Thyroid gland (tissue), 4 donors: ENCODE data around the gene CSAD. TPM values are rescaled to one million over a fixed set of nuclear protein-coding genes. Genes with fewer than 3 reads are reported as not detected.

Source experiments
- DNase-seq, 2 donors: peaks; one replicate each; pipeline ENCODE4 v3.0.0-alpha.2; 2019
- H3K27ac ChIP-seq, 3 donors: fragments of 200-600 bp; sonication (generic); 1 replicate in 2 of 3; 2 replicates in 1 of 3; pipeline ENCODE4 v1.5.1; 2016 to 2019; ENCODE audit warnings: mild to moderate bottlenecking in 1 of 3, moderate library complexity in 1 of 3
- H3K27me3 ChIP-seq: fragments of 200-600 bp; sonication (generic); one replicate; pipeline ENCODE4 v1.5.1; 2019
- H3K36me3 ChIP-seq, 2 donors: fragments of 200-600 bp; sonication (generic); one replicate each; pipeline ENCODE4 v1.5.1; 2016 to 2019
- H3K4me1 ChIP-seq, 2 donors: fragments of 200-600 bp; sonication (generic); one replicate each; pipeline ENCODE4 v1.5.1; 2017 to 2019
- H3K4me3 ChIP-seq, 3 donors: fragments of 200-600 bp; sonication (generic); replicated peaks in 1 of 3; 1 replicate in 2 of 3; 2 replicates in 1 of 3; pipeline ENCODE4 v1.5.1; 2016; ENCODE audit warnings: mild to moderate bottlenecking in 1 of 3
- H3K9me3 ChIP-seq: fragments of 200-600 bp; sonication (generic); one replicate; pipeline ENCODE4 v1.5.1; 2017
- POLR2A ChIP-seq, 2 donors: fragments of 450-650 bp; IDR thresholded peaks; one replicate each; pipeline ENCODE4 v1.6.1; 2017; ENCODE audit warnings: antibody characterized with exemption in 2 of 2, mild to moderate bottlenecking in 2 of 2, moderate library complexity in 1 of 2
- WGBS, 2 donors: methylation state at CpG; one replicate each; pipeline ENCODE4 v1.1.5; 2017; 5-methylcytosine and 5-hydroxymethylcytosine counted together
- intact Hi-C: fragments of 100-400 bp; cut with DNase I; formaldehyde crosslinking; loops from one replicate; pipeline ENCODE4 v1.15.1; 2023
- total RNA-seq, 4 donors: library from RNA; depleted of rRNA; stranded (reverse); fragments of >200 nt; gene quantifications; one replicate each; pipeline ENCODE4 v1.2.3, GENCODE V29; 2016
- TF ChIP-seq, protein P1 (sequence below), 6 experiments: fragments of 200-600 bp in 3 of 6; fragments of 450-650 bp in 3 of 6; sonication (generic) in 3 of 6; IDR thresholded peaks; one replicate each; pipeline ENCODE4 v1.5.1; 2016 to 2019; ENCODE audit warnings: antibody characterized with exemption in 6 of 6, mild to moderate bottlenecking in 2 of 6, inconsistent platforms in 1 of 6, moderate library complexity in 1 of 6

CSAD gene
- total RNA-seq, 4 donors from 2014 or later, result 20.6 to 39.7 (median 25.2) TPM

GRCh38 chr12:53224061-53224896 is 43.6 kb upstream of the CSAD start:
- WGBS, 2 donors, result 57 to 60% methylated on average over 11 of the region's 11 CpGs
- H3K4me1 ChIP-seq, result peaks cover 29 to 48% of the 10 kb centered on the region in 2 donors
- H3K4me3 ChIP-seq, result no peak overlapping the region
- intact Hi-C loops, result no loop called here
- no peak for TF ChIP-seq POLR2A (IDR thresholded peaks at IDR 0.05)
- TF ChIP-seq, protein P1, sequence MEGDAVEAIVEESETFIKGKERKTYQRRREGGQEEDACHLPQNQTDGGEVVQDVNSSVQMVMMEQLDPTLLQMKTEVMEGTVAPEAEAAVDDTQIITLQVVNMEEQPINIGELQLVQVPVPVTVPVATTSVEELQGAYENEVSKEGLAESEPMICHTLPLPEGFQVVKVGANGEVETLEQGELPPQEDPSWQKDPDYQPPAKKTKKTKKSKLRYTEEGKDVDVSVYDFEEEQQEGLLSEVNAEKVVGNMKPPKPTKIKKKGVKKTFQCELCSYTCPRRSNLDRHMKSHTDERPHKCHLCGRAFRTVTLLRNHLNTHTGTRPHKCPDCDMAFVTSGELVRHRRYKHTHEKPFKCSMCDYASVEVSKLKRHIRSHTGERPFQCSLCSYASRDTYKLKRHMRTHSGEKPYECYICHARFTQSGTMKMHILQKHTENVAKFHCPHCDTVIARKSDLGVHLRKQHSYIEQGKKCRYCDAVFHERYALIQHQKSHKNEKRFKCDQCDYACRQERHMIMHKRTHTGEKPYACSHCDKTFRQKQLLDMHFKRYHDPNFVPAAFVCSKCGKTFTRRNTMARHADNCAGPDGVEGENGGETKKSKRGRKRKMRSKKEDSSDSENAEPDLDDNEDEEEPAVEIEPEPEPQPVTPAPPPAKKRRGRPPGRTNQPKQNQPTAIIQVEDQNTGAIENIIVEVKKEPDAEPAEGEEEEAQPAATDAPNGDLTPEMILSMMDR (IDR thresholded peaks at IDR 0.05), result no peak
- DNase-seq, result peak; percentile 36 to 57
- no peaks in the 10 kb centered on the region for H3K9me3 ChIP-seq
- peaks cover 0 to 9% of the 10 kb centered on the region in 2 donors for H3K36me3 ChIP-seq
- H3K27me3 ChIP-seq, result no peaks in the 10 kb centered on the region
- H3K27ac ChIP-seq, result peak overlapping the region in 2 of 3 donors; percentile 98 to 99

- Histone ChIP-seq H3K9me3 (no peaks in the 10 kb centered on the region), H3K4me3 (no peak overlapping the region), H3K27ac (peak overlapping the region; percentile 42 to 99 (median 98)), H3K27me3 (no peaks in the 10 kb centered on the region), H3K36me3 (peaks cover 0 to 9% of the 10 kb centered on the region in 2 donors), H3K4me1 (peaks cover 31 to 53% of the 10 kb centered on the region in 2 donors)
- DNase-seq, result no peak
- 36 to 38% methylated on average over 15 of the region's 16 CpGs for WGBS, 2 donors
- TF ChIP-seq, protein P1 (IDR thresholded peaks at IDR 0.05), result no peak
- no peak for TF ChIP-seq POLR2A (IDR thresholded peaks at IDR 0.05)
- intact Hi-C loops, result no loop called here
Measured at GRCh38 chr12:53223389-53224060, 42.8 kb upstream of the CSAD start.

GRCh38 chr12:53222806-53223261 is 42.1 kb upstream of the CSAD start:
- Histone ChIP-seq H3K4me1 (peaks cover 31 to 60% of the 10 kb centered on the region in 2 donors), H3K9me3 (no peaks in the 10 kb centered on the region), H3K27me3 (no peaks in the 10 kb centered on the region), H3K27ac (peak overlapping the region in 2 of 3 donors; percentile 98 to 99), H3K4me3 (no peak overlapping the region), H3K36me3 (peaks cover 0 to 9% of the 10 kb centered on the region in 2 donors)
- DNase-seq, result no peak
- WGBS, 2 donors, result 61 to 76% methylated on average over 4 of the region's 4 CpGs
- intact Hi-C loops, result no loop called here
- TF ChIP-seq, protein P1 (IDR thresholded peaks at IDR 0.05), result no peak
- no peak for TF ChIP-seq POLR2A (IDR thresholded peaks at IDR 0.05)

- H3K27ac ChIP-seq, result peak overlapping the region; percentile 91 to 99 (median 98)
- no peaks in the 10 kb centered on the region for H3K9me3 ChIP-seq
- 58 to 66% methylated on average over 4 to 5 of the region's 5 CpGs for WGBS, 2 donors
- H3K27me3 ChIP-seq, result no peaks in the 10 kb centered on the region
- H3K36me3 ChIP-seq, result peaks cover 0 to 7% of the 10 kb centered on the region in 2 donors
- peak overlapping the region in 1 of 3 donors; percentile 60 for H3K4me3 ChIP-seq
- TF ChIP-seq, protein P1 (IDR thresholded peaks at IDR 0.05), result no peak
- TF ChIP-seq POLR2A (IDR thresholded peaks at IDR 0.05), result no peak
- no peak for DNase-seq
- intact Hi-C loops, result no loop called here
- H3K4me1 ChIP-seq, result peaks cover 31 to 66% of the 10 kb centered on the region in 2 donors
Measured at GRCh38 chr12:53222170-53222721, 41.5 kb upstream of the CSAD start.
